Measurements from ENCODE around the gene TCF3.
A peak's percentile ranks its signal among the peaks of the same experiment; 100 is the strongest.
"Not testable (repeated sequence)": the region's sequence is repeated elsewhere in the genome, so short reads cannot be mapped to it uniquely, and the experiment has no call there.

TCF3 gene

GRCh38 chr19:1652471-1653299 is at the start of gene TCF3:
Gene TCF3, minus strand, starts transcription at chr19:1652615. Its CDS starts 2,367 bp downstream, at chr19:1650248.
- DNase-seq (ENCODE audit: low spot score) = peak; percentile 99

- DNase-seq (ENCODE audit: low spot score) = no peak
Observed at GRCh38 chr19:1700733-1701663, 48.6 kb upstream of the TCF3 start.

- DNase-seq (ENCODE audit: low spot score) = peak; percentile 67
Observed at GRCh38 chr19:1699998-1700732, 47.8 kb upstream of the TCF3 start.

GRCh38 chr19:1699386-1699785 is 47.0 kb upstream of the TCF3 start:
- DNase-seq (ENCODE audit: low spot score) = no peak

- DNase-seq (ENCODE audit: low spot score) = no peak
Observed at GRCh38 chr19:1698636-1699035, 46.2 kb upstream of the TCF3 start.

GRCh38 chr19:1695481-1695880 is 43.1 kb upstream of the TCF3 start:
- DNase-seq (ENCODE audit: low spot score) = not testable (repeated sequence)

- no peak for DNase-seq (ENCODE audit: low spot score)
Observed at GRCh38 chr19:1691589-1692290, 39.3 kb upstream of the TCF3 start.

GRCh38 chr19:1690699-1691307 is 38.4 kb upstream of the TCF3 start:
- no peak for DNase-seq (ENCODE audit: low spot score)

GRCh38 chr19:1685785-1686184 is 33.4 kb upstream of the TCF3 start:
- not testable (repeated sequence) for DNase-seq (ENCODE audit: low spot score)

GRCh38 chr19:1685046-1685445 is 32.6 kb upstream of the TCF3 start:
- no peak for DNase-seq (ENCODE audit: low spot score)

- no peak for DNase-seq (ENCODE audit: low spot score)
Observed at GRCh38 chr19:1684573-1684912, 32.1 kb upstream of the TCF3 start.

GRCh38 chr19:1683869-1684572 is 31.6 kb upstream of the TCF3 start:
- no peak for DNase-seq (ENCODE audit: low spot score)

GRCh38 chr19:1680976-1681375 is 28.6 kb upstream of the TCF3 start:
- DNase-seq (ENCODE audit: low spot score) = no peak

GRCh38 chr19:1678073-1678472 is 25.7 kb upstream of the TCF3 start:
- no peak for DNase-seq (ENCODE audit: low spot score)

- no peak for DNase-seq (ENCODE audit: low spot score)
Observed at GRCh38 chr19:1676351-1677266, 24.2 kb upstream of the TCF3 start.

GRCh38 chr19:1675633-1676350 is 23.4 kb upstream of the TCF3 start:
- peak; percentile 55 for DNase-seq (ENCODE audit: low spot score)

- DNase-seq (ENCODE audit: low spot score) = no peak
Observed at GRCh38 chr19:1674293-1674679, 21.9 kb upstream of the TCF3 start.

- DNase-seq (ENCODE audit: low spot score) = no peak
Observed at GRCh38 chr19:1673645-1674292, 21.4 kb upstream of the TCF3 start.
